Mucosa of gallbladder (tissue), 1 donor: ENCODE data around the gene ADK. TPM values are rescaled to one million over a fixed set of nuclear protein-coding genes. Genes with fewer than 3 reads are reported as not detected.

ENCODE experiments used
- DNase-seq: peaks from one replicate; pipeline ENCODE4 v3.0.0-alpha.2; 2020; ENCODE audit warnings: low spot score
- total RNA-seq: library from RNA; stranded (reverse); gene quantifications from one replicate; pipeline ENCODE4 v1.2.1, GENCODE V29; 2021
- donor health status: DM: no; HTN: no; CAD: no.

Gene ADK
- total RNA-seq, 1 donor from 2014 or later = 13.0 TPM

DNA sequence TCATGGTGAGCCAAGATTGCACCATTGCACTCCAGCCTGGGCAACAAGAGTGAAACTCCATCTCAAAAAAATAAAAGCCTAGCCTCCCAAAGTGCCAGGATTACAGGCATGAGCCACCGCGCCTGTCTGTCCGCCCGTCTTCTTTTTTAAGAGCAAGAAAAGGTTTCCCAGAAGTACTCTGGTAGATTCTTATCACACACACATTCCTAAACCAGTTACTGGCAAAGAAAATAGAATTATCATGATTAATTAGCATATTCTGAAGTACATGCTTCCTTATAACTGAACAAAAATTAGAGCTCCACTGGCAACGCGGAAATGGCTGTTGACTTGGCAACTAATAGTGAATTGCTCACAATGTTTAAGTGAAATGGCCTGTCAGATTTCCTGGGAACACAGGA, 87.0 kb downstream of the ADK start:
- DNase-seq = no peak

DNA sequence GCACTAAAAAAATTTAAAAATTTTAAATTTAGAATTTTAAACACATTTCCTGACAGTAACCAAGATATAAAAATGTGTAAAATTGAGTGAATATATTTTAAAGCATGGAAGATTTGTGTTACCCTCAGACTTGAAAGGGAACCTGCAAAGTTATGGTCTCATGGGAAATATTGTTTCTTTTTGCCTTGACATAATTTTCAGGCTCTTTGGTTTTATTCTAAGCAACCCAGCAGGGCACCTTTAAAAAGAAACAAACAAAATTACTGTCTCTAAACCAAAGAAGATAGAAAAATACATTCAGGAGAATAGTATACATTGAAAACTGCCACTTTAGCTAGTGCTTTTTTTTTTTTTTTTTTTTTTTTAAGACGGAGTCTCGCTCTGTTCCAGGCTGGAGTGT, 87.5 kb downstream of the ADK start:
- no peak for DNase-seq

DNA sequence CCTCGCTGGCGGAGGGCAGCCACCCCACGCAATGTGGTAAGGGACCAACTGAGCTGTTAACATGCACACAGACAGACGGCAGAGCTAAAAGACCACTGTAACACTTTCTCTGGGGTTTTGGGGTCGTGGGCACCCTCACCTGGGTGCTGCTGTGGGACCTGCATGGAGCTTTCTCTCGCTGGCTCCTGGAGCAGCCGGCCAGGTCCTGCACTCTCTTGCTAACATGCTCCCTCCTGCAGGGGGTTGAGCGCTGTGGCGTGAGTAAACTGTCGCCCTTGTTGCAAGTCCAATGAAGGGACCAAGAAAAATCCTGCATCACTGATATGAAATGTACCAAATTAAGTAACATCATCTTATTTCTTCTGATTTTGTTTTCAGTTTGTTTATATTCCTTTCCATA, 92.0 kb downstream of the ADK start:
- DNase-seq = no peak

DNA sequence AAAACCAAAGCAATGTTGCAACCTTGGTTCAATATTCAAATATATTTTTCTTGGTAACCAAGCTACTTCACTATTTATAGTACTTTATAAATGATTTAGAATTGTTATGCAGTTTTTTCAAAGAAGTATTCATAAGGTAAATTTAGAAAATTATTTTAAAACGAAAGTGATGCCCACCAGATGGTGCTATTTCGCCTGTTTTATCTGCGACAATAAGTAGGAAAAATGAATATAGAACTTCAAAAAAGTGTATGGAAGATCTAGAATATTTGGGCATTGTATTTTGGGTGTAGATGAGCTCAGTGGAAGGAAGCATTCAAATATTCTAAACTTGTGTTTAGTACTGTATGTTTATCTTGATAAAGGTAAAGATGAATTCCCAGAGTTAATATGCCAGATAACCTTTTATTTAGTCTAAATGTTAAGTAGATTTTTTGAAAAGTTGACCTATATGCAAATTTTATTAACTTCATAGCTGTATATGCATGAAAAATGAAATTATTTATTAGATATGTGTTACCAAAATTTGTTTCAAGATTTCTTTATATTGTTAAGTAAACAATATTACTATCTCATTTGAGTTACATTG, 93.2 kb downstream of the ADK start:
- DNase-seq = no peak

DNA sequence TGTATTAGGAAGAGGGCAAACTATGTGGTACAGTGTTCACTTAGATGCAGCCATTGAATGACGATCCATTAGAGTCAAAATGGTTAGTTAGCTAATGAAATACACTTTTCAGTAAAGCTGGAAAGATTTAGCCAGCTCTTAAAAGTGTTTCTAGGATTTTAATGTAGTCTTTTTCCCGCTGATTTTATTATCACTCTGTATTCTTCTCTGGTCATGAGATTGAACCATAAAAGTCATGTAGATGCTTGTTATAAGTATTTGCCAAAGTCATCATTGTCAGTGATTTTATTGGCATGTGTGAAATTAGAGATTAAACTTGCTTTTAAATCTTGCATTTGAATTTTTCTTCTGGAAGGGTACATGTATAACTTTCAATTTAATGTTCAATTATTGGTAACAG, 93.8 kb downstream of the ADK start:
- no peak for DNase-seq

DNA sequence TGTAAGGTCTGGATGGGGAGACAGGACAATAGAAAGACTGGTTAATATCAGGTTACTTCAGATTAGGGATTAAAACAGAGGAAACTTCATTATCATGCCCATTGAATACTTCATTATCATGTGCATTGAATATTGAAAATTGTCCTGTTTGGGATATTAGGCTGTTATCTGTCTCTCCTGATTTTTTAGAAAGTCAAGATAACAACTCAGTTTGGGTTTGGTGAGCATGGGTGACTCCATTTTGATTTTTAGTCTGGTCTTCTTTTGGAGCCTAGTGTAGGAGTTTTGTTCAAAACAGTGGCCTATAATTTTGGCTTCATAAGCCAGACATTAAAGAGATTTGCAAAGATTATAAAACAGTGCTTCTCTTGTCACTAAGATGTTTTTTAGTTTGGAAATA, 95.5 kb downstream of the ADK start:
- no peak for DNase-seq

DNA sequence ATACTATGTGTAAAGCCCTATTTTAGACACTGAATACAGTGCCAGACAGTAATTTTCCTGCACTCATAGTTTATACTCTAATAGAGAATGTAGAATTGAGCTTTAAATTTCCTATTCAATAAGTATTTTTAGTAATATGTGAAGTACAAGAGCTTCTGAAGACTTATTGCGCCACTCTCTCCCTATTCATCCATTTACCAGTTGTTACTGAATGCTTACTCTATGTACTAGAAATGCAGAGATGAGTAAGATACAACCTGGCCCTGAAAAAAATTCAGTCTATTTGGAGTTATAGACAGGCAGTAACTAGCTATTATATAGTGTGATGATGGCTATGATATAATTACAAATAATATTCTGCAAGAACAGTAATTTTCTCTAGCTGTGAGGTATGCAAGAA, 98.8 kb downstream of the ADK start:
- no peak for DNase-seq

DNA sequence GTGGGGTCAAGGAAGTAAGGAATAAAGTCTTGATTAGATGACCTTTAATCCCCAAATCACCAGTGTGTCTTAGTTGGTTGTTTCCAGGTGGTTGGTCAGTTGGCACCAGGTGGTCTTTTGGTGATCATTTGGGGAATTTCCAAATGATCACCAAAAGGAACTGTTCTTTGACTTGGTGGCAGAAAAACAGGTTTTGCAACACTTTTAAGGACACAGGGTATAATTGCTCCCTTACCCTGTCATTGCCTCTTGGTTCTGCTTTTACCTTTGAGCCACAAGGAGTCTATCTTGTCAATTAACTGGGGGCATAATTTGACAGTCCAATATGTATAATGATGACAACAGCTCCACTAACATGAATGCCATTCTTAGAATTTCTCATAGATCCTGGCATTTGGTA, 104.2 kb downstream of the ADK start:
- DNase-seq = no peak

DNA sequence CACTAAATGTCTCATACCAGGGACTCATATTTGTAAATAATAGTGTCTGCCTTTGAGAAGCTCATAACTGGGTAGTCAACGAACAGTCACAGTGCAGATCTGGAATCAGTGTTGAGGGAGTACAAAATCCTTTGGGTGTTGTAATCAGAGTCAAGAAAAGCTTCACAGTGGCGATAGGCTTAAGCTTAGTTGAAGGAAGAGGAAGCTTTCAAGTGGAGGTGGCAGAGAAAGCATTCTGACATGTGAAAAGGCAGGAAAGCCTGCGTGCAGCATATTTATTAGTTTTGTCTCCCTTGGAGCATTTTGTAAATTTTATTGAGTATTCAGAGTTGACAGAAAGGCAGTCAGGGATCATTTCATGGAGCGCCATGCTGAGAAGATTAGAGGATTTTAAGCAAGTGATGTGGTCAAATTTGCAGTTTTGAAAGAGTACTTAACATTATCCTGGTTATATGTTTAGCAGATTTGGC, 104.9 kb downstream of the ADK start:
- no peak for DNase-seq

DNA sequence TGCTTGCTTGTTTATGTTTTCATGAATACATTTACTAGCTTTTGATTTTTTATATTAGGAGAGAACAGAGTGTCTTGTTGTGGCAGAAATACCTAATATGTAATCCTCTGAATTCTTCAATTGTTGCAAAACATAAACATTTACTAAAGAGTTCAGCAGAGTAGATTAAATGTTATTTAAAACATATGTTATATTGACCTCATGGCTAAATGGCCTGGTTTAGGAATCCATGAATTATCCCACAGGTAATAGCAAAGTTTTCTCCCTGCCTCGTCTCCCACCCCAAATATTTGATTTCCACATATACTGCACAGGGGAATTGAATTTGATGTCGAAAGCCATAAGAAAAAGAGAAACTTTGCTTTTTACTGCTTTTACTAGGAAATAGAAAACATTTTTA, 111.8 kb downstream of the ADK start:
- DNase-seq = no peak

DNA sequence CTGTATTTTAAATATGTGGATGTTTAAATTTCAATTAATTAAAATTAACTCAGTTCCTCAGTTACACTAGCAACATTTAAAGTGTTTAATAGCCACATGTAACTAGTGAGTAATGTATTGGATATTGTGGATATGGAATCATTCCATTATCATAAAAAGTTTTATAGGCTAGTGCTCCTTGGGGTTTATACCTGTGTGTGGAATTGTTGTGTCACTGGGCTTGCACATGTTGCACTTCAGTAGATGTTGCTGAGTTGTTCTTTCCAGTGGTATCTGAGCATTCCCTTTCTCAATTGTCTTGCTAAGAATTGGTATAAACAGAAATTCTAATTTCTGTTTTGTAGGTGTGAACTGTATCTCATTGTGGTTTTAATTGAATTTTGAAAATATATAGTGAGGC, 113.0 kb downstream of the ADK start:
- no peak for DNase-seq

DNA sequence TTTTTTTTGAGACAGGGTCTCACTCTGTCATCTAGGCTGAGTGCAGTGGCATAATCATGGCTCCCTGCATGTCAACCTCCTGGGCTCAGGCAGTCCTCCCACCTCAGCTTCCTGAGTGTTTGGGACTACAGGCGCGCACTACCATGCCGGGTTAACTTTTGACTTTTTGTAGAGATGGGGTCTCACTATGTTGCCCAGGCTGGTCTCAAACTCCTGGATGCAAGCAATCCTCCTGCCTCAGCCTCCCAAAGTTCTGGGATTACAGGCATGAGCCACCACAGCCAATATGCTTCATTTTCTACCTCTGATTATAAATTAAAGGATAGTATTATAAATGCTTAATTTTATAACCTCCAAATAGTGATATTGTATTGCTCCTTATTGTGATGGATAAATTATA, 121.3 kb downstream of the ADK start:
- no peak for DNase-seq

DNA sequence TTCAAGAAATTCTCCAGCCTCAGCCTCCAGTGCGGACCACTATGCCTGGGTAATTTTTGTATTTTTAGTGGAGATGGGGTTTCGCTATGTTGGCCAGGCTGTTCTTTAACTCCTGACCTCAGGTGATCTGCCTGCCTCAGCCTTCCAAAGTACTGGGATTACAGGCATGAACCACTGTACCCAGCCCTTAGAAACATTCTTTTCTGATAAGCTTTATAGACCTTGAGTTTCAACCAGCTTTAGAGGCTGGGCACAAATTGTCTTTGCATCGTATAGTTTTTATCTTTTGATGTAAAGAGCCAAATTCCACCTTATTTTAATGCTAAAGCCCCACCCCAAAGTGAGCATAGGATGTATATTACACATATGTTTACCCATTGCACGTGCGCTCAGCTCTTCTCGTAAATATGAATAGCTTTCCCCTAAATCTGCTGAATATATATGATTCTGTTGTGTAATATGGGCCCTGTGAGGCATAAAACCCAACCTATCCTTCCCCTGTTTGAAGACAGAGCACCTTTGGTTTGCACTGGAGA, 124.8 kb downstream of the ADK start:
- no peak for DNase-seq

DNA sequence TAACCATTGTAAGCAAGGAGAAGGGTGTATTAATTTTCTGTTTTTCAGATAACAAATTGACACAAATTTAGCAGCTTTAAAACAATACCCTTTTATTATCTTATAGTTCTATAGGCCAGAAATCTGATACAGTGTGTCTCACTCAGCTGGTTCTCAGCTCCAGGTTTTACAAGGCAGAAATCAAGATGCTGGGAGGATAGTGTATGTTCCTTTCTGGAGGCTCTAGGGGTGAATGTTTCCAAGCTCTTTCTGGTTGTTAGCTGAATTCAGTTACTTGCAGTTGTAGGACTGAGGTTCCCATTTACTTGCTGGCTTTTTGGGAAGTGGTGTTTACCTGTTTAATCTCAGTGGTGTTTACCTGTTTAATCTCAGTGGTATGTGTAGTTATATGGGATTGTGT, 125.4 kb downstream of the ADK start:
- no peak for DNase-seq

DNA sequence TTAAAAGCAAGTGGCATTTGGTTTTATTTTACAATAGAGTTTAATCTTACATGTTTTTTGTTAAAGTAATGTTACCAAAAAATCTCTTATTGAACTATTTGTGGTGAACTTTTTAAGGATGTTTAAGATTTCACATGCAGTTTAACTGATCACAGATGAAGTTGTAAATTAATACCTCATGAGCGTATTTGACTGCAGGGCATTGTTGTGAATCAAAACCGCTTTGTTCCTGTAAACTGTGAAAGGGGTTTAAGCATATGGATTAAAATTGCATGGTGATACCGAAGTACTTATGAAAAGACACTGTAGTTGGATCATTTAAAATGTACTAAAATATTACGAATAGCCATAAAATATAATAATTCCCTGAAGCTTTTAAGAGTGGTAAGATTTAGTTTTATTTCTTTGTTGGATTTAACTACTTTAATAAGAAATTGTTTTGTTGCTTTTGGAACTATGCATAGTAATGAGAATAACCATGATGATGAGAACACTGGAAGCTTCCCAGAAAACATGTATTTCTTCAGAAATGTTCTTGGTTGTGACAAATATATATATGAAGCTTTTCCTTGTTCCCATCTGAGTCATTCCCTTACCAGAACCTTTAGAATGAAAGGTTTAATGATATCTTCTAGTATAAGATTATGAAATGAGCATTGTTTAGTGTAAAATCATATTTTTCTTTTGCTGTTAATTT, 131.3 kb downstream of the ADK start:
- DNase-seq = no peak

DNA sequence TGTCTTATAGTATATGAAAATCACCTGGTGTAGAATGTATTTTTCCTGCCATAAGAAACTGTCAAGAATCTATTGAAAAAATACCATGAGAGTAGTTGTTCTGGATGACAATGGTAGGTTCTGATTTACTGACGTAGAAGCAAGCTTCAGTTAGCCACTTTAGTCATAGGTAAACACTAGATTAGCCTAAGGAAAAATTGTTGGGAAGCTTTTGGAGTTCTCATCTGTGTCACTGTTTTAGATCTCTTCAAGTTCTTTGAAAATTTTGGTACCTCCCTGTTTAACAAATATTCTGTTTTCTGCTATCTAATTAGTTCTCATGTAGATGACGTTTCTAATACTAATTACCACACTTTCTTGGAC, 131.8 kb downstream of the ADK start:
- DNase-seq = no peak

DNA sequence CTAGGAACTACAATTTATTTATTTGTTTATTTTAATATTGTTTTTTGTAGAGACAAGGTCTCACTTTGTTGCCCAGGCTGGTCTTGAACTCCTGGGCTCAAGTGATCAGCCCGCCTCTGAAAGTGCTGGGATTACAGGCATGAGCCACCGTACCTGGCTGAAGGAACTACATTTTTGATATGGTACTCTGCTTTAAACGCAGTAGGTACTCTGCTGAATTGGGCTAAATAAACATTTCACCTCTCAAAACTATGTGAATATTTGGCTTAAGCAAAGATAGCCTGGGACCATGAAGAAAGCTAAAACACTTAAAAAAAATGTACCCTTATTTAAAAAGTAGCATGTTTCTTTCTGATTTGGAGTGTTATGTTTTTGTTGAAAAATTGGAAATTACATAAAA, 138.2 kb downstream of the ADK start:
- no peak for DNase-seq

DNA sequence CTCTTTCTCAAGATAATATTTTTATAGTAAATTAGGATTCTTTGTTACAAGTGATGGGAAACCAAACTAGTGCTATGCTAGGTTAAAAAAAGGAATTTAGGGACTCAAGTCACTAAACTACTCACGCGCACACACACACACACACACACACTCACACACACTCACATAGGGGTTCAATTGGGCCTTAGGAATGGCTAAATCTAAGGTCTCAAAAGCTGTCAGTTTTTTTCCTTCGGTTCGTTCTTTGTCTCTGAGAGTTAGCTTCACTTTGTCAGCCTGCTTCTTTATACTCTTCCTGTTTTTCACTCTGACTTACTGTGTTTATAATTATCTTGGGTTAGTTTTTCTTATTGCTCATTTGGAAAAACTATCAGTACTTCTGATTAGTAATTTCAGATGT, 138.9 kb downstream of the ADK start:
- no peak for DNase-seq

DNA sequence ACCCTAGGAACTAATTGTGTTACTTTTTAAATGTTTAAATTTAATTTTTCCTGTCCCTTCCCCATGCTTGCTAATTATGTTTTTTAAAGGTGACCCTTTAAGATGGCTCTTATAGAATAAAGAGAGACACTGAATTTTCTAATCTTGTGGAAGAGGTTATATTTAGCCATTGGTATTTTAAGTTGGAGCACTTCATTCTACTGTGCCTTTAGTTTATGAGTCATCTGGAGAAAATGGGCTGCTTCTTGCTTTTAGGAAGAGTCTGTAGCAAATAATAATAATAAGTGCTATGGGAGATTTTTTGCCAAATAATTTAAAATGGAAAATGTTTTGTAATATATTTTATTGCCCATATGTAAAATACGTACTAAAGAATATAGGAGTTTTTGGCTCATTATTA, 139.7 kb downstream of the ADK start:
- DNase-seq = no peak

DNA sequence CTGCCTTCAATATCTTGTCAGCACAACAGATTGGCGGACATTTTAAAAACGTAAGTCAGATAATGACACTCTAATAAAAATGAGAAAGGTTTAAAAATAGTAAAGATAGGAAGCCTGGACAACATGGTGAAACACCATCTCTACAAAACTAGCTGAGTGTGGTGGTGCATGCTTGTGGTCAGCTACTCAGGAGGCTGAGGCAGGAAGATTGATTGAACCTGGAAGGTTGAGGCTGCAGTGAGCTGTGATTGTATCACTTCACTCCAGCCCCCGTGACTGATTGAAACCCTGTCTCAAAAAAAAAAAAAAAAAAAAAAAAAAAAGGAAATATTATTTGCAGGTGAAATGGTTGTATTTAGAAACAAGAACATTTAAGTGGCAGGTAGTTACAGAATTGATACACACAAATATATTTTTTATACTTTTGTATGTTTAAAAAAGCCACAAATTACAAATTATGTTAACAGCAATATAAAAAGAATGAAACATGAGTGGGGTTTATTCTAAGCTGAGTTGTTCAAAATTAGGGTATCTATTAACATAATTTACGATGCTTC, 141.9 kb downstream of the ADK start:
- DNase-seq = no peak

DNA sequence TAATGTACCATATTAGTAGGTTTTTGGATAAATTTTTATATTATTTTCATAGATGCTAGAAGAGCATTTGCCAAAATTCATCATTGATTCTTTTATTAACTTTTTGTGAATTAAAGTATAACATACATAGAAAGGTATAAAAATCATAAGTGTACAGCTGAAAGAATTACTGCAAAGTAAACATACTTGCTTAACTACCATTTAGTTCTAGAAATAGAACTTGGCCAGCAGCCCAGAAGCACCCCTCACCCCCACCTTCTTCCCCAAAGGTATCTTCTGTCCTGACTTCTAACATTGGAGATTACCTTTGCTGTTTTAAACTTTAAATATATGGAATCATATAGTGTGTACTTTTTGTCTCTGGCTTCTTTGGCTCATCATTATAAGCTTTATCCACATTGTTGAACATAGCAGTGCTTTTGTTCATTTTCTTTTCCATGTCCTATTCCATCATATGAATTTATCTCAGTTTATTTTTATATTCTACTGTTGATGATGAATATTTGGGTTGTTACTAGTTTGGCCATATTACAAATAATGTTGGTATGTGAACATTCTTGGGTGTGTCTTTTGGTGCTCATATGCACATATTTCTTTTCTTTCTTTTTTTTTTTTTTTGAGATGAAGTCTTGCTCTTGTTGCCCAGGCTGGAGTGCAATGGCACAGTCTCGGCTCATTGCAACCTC, 142.8 kb downstream of the ADK start:
- DNase-seq = no peak

DNA sequence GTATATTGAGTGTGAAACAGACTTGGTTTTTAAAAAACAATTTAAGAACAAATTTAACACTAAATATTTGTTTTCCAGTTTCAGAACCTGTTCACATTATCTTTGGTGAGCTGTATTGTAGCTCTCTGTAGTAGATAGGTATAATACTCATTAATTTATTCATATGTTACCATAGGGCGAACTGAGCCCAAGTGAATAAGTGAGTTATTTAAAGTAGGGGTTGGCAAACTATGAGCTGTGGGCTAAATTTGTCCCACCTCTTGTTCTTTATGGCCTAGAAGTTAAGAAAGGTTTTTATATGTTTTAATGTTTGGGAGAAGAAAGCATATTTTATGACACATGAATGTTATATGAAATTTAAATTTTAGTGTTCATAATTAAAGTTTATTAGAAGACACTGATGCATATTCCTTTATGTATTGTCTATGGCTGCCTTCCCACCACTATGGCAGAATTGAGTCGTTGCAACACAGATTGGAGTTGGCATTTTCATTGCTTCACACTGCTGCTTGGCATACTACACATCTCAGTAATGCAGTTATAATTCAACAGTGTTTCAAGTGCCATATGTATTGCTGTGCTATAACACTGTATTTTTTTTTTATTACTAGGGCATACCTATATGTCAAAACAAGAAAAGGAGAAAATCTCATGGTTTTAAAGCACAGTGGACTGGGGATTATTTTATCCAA, 146.5 kb downstream of the ADK start:
- DNase-seq = no peak
